Hepatocyte (in vitro differentiated cells): Measurements from ENCODE around the gene HCST. TPM values are rescaled to one million over a fixed set of nuclear protein-coding genes. Genes with fewer than 3 reads are reported as not detected.

Experiments
- DNase-seq: peaks from one replicate; pipeline ENCODE4 v3.0.0-alpha.2; 2016; ENCODE audit warnings: low spot score
- H2AFZ ChIP-seq: fragments of 200-600 bp; sonication (generic); 2 replicates; pipeline ENCODE4 v1.6.0; 2016; ENCODE audit warnings: antibody characterized with exemption, mild to moderate bottlenecking
- H3K27ac ChIP-seq: fragments of 200-600 bp; sonication (generic); 2 replicates; pipeline ENCODE4 v1.5.1; 2016; ENCODE audit warnings: mild to moderate bottlenecking
- H3K27me3 ChIP-seq: fragments of 200-600 bp; sonication (generic); 2 replicates; pipeline ENCODE4 v1.6.1; 2016
- H3K36me3 ChIP-seq: fragments of 200-600 bp; sonication (generic); replicated peaks from 2 replicates; pipeline ENCODE4 v1.5.1; 2016; ENCODE audit warnings: low read depth; ENCODE audit not compliant: insufficient read depth
- H3K4me1 ChIP-seq: fragments of 200-600 bp; sonication (generic); 2 replicates; pipeline ENCODE4 v1.5.1; 2016; ENCODE audit warnings: mild to moderate bottlenecking, moderate library complexity; ENCODE audit not compliant: insufficient read depth
- H3K4me2 ChIP-seq: fragments of 200-600 bp; sonication (generic); 2 replicates; pipeline ENCODE4 v1.6.0; 2016
- H3K4me3 ChIP-seq: fragments of 200-600 bp; sonication (generic); 2 replicates; pipeline ENCODE4 v1.5.1; 2016; ENCODE audit warnings: mild to moderate bottlenecking
- H3K79me2 ChIP-seq: fragments of 200-600 bp; sonication (generic); 2 replicates; pipeline ENCODE4 v1.6.0; 2017; ENCODE audit warnings: mild to moderate bottlenecking
- H3K9me2 ChIP-seq: fragments of 200-600 bp; sonication (generic); replicated peaks from 2 replicates; pipeline ENCODE4 v1.6.0; 2017; ENCODE audit warnings: mild to moderate bottlenecking; ENCODE audit not compliant: insufficient read depth
- H3K9me3 ChIP-seq: fragments of 200-600 bp; sonication (generic); 2 replicates; pipeline ENCODE4 v1.5.1; 2016; ENCODE audit warnings: low read depth, mild to moderate bottlenecking
- H4K20me1 ChIP-seq: fragments of 200-600 bp; sonication (generic); 2 replicates; pipeline ENCODE4 v1.6.0; 2016; ENCODE audit warnings: mild to moderate bottlenecking; ENCODE audit not compliant: insufficient read depth, poor library complexity, severe bottlenecking
- EZH2 ChIP-seq: fragments of 200-600 bp; sonication (generic); IDR thresholded peaks from 2 replicates; pipeline ENCODE4 v1.6.1; 2016; ENCODE audit warnings: antibody characterized with exemption, mild to moderate bottlenecking, borderline replicate concordance
- EZH2phosphoT487 ChIP-seq: fragments of 200-600 bp; sonication (generic); IDR thresholded peaks from one replicate; pipeline ENCODE4 v1.6.1; 2018; ENCODE audit warnings: antibody characterized with exemption, mild to moderate bottlenecking, low read depth, moderate library complexity; ENCODE audit not compliant: unreplicated experiment, severe bottlenecking
- WGBS: methylation state at CpG from one replicate; pipeline ENCODE4 v1.1.6; 2016; ENCODE audit warnings: low lambda C conversion rate; ENCODE audit errors: missing lambda C conversion rate; 5-methylcytosine and 5-hydroxymethylcytosine counted together
- polyA plus RNA-seq: library from polyadenylated mRNA; unstranded; fragments of >200 nt; fragmentation: Nextera tagmentation; extraction: Ambion mirVana; gene quantifications from 2 replicates; pipeline ENCODE4 v1.2.1, GENCODE V29; 2016
- total RNA-seq: library from RNA; depleted of rRNA; stranded (reverse); fragments of >200 nt; gene quantifications from 2 replicates; pipeline ENCODE4 v1.2.3, GENCODE V29; 2014
- TF ChIP-seq, protein P1 (sequence below): fragments of 200-600 bp; sonication (generic); IDR thresholded peaks from 2 replicates; pipeline ENCODE4 v1.5.1; 2016; ENCODE audit warnings: antibody characterized with exemption, mild to moderate bottlenecking; ENCODE audit not compliant: poor library complexity

The HCST gene
- total and polyA plus RNA-seq, 2 experiments from 2014 or later, result 0.97 to 4.8 TPM

DNA sequence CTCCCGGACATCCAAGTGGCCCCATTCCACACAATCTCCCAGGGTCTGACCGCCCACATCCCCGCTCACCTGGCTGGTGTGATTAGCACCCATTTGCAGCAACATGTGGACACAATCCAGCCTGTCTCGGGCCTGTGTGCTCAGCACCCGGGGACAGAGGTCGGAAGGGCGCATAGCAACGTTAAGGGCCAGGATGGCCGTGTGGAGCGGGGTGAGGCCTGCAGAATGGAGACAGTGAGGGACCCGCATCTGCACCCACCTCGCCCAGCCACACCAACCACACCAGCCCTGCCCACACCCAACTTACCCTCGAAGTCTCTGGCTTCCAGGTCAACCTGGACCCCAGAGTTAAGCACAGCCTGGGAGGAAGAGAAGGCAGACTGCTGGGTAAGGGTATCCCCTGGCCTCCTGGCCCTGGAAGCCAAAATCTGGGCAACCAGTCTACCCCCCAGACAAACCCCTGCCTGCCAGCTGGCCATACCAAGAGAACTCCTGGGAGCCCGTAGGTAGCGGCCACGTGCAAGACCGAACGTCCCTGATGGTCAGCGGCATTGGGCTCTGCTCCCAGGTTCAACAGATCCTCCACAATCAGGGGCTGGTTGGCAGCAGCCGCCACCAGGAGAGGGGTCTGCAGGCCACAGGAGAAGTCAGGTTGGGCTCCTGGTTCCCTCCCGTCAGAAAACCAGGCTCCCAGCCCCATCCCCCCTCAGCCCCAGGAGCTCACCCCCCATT lies 6.3 kb upstream of the HCST start:
- no peak overlapping the region for H3K4me3 ChIP-seq
- WGBS, result 93% methylated on average over 21 of the region's 21 CpGs

DNA sequence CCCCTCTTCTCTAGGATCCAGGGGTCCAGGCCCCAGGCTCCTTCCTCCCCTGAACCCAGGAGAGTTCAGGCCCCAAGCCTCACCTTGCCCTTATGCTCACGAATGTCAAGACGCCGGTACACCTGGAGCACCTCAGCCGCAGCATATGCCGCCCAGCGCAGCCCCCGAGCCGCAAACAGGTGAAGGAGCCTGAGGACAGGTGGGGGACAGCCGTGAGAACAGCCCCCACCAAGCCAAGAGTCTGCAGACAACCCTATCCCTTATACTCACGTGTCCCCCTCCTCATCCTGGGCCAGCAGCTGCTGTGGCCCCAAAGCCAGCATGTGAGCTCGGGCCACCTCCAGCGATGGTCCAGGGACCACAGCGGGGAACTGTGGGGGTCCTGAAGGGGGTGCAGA lies 5.7 kb upstream of the HCST start:
- H3K36me3 ChIP-seq, result no peaks in the 10 kb centered on the region
- no peak overlapping the region for H3K4me3 ChIP-seq
- H3K4me1 ChIP-seq, result peaks cover 6% of the 10 kb centered on the region
- H3K9me2 ChIP-seq, result no peaks in the 10 kb centered on the region
- no peak for DNase-seq
- H3K79me2 ChIP-seq, result peaks cover 15% of the 10 kb centered on the region
- WGBS, result 98% methylated on average over 13 of the region's 13 CpGs
- H3K27ac ChIP-seq, result no peak overlapping the region
- H3K27me3 ChIP-seq, result no peaks in the 10 kb centered on the region
- H3K9me3 ChIP-seq, result no peaks in the 10 kb centered on the region
- H2AFZ ChIP-seq, result no peak overlapping the region
- TF ChIP-seq EZH2phosphoT487, result no peak
- TF ChIP-seq, protein P1, sequence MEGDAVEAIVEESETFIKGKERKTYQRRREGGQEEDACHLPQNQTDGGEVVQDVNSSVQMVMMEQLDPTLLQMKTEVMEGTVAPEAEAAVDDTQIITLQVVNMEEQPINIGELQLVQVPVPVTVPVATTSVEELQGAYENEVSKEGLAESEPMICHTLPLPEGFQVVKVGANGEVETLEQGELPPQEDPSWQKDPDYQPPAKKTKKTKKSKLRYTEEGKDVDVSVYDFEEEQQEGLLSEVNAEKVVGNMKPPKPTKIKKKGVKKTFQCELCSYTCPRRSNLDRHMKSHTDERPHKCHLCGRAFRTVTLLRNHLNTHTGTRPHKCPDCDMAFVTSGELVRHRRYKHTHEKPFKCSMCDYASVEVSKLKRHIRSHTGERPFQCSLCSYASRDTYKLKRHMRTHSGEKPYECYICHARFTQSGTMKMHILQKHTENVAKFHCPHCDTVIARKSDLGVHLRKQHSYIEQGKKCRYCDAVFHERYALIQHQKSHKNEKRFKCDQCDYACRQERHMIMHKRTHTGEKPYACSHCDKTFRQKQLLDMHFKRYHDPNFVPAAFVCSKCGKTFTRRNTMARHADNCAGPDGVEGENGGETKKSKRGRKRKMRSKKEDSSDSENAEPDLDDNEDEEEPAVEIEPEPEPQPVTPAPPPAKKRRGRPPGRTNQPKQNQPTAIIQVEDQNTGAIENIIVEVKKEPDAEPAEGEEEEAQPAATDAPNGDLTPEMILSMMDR, result no peak
- TF ChIP-seq EZH2, result no peak
- H3K4me2 ChIP-seq, result no peak overlapping the region
- H4K20me1 ChIP-seq, result no peaks in the 10 kb centered on the region

More for the DNA sequence above, 6.3 kb upstream of the HCST start:
- Histone ChIP-seq H3K27ac (no peak overlapping the region), H3K4me2 (no peak overlapping the region), H3K9me2 (no peaks in the 10 kb centered on the region), H2AFZ (no peak overlapping the region), H4K20me1 (no peaks in the 10 kb centered on the region), H3K4me1 (peaks cover 6% of the 10 kb centered on the region), H3K36me3 (no peaks in the 10 kb centered on the region), H3K27me3 (no peaks in the 10 kb centered on the region), H3K79me2 (peaks cover 15% of the 10 kb centered on the region), H3K9me3 (no peaks in the 10 kb centered on the region)
- no peak for DNase-seq
- no peak for TF ChIP-seq EZH2
- no peak for TF ChIP-seq EZH2phosphoT487
- TF ChIP-seq, protein P1, result no peak

DNA sequence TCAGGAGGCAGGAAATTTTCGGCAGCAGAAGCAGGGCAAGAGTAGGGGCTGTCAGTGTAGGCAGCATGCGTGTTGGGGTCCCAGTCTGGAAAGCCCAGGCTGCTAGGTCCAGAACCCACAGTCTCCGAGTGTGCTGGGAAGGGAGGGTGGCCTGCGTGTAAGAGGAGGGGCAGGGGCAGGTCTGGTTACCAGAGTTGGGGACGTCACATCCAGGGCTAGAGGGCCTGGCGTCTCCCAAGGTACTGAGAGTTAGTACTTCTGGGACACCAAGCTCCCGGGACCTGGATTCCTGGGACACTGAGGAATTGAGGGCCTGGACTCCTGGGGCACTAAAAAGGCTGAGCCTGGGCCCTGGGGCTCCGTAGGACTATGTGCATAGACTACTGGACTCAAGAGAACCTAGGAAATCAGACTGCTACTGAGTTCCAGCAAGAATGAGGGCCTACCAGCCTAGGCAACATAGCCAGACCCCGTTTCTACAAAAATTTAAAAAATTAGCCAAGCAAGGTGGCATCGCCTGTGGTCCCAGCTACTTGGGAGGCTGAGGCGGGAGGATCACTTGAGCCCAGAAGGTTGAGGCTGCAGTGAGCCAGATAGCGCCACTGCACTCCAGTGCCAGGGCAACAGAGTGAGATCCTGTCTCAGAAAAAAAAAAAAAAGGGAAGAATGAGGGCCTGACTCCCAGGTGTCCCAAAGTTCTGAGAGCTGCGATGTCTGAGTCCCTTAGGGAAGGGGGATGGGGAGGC lies 4.5 kb upstream of the HCST start:
- Histone ChIP-seq H2AFZ (no peak overlapping the region), H3K9me3 (no peaks in the 10 kb centered on the region), H4K20me1 (no peaks in the 10 kb centered on the region), H3K9me2 (no peaks in the 10 kb centered on the region), H3K4me1 (peaks cover 6% of the 10 kb centered on the region), H3K36me3 (no peaks in the 10 kb centered on the region), H3K79me2 (peaks cover 15% of the 10 kb centered on the region), H3K4me2 (peak overlapping the region; percentile 98), H3K27me3 (no peaks in the 10 kb centered on the region), H3K27ac (no peak overlapping the region), H3K4me3 (no peak overlapping the region)
- WGBS, result 93% methylated on average over 13 of the region's 13 CpGs
- TF ChIP-seq EZH2phosphoT487, result no peak
- TF ChIP-seq, protein P1, result no peak
- no peak for TF ChIP-seq EZH2
- DNase-seq, result no peak
